Measurements from ENCODE around the gene VWF. TPM values are rescaled to one million over a fixed set of nuclear protein-coding genes. Genes with fewer than 3 reads are reported as not detected.
A peak's percentile ranks its signal among the peaks of the same experiment; 100 is the strongest.

The VWF gene
- total RNA-seq, 4 donors from 2014 or later, result 94.3 to 261 (median 162) TPM

DNA sequence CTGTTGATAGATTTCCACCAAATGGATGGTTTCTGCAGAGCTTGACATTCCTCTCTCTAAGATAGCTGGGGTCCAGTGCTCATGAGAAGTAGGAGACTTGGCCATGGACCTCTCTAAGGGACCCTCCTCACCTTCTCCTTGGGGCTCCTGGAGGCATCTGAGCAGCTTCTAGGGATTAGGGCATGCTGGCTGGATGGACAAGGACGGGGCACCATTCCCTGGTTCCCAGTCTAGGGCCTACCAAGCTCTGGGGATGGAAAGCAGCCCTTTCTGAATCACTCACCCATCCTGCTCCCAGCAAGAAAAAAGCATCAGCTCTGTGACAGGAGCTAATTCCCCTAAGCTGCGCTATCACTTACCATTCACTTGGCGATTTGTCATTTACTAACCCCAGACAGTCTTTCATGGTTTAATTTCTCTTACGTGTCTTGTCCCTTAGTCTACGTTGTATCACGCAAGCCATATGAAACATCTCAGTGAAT is 39.5 kb downstream of the VWF start:
- no peaks in the 10 kb centered on the region for H3K27me3 ChIP-seq
- peak overlapping the region in 3 of 4 donors; percentile 47 to 74 (median 68) for H3K27ac ChIP-seq
- no peaks in the 10 kb centered on the region for H3K36me3 ChIP-seq
- peak; percentile 7 for ATAC-seq
- TF ChIP-seq POLR2A (IDR thresholded peaks at IDR 0.05) (no peak), POLR2AphosphoS5 (IDR thresholded peaks at IDR 0.05) (no peak), EP300 (IDR thresholded peaks at IDR 0.05) (no peak)
- TF ChIP-seq, protein P1, sequence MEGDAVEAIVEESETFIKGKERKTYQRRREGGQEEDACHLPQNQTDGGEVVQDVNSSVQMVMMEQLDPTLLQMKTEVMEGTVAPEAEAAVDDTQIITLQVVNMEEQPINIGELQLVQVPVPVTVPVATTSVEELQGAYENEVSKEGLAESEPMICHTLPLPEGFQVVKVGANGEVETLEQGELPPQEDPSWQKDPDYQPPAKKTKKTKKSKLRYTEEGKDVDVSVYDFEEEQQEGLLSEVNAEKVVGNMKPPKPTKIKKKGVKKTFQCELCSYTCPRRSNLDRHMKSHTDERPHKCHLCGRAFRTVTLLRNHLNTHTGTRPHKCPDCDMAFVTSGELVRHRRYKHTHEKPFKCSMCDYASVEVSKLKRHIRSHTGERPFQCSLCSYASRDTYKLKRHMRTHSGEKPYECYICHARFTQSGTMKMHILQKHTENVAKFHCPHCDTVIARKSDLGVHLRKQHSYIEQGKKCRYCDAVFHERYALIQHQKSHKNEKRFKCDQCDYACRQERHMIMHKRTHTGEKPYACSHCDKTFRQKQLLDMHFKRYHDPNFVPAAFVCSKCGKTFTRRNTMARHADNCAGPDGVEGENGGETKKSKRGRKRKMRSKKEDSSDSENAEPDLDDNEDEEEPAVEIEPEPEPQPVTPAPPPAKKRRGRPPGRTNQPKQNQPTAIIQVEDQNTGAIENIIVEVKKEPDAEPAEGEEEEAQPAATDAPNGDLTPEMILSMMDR (IDR thresholded peaks at IDR 0.05), result no peak
- 80 to 89% methylated on average over 4 to 5 of the region's 6 CpGs for WGBS, 2 donors (ENCODE audit: low coverage in 1 of 2)
- no peak overlapping the region for H3K4me3 ChIP-seq
- H3K9me3 ChIP-seq, result no peaks in the 10 kb centered on the region
- H3K4me1 ChIP-seq, result peaks cover 3 to 47% (median 20%) of the 10 kb centered on the region in 3 donors

DNA sequence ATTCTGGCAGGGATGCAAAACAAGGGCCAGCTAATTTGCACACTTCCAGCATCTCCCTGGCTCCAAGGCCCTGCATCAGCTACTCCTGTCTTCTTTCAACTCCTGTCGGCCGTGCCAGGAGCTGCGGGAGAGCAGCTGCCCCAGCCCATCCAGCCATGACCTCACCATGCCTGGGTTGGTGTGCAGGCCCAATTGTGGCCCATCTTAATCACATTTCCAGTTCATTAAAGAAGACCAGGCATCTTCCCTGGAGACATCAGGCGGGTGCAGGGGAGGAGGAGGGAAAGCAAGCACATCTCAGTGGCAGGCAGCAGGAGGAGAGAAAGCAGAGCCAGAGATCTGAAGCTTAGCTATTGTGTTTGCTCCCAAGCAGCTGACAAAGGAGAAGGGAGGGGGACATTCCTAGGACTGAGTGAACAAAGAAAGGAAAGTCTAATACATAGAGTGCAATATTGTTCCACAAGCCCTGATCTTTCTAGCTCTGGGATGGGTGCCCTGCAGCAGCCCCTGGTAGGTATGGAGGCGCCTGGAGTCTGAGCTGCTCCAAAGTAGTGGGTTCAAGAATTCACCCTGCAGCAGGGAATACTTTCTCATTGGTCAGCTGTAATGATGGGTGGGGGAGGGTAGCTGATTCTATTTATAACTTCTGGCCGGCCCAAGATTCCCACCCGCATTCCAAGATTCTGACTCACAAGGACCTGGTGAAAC is 40.1 kb downstream of the VWF start:
- no peak overlapping the region for H3K4me3 ChIP-seq
- no peaks in the 10 kb centered on the region for H3K36me3 ChIP-seq
- TF ChIP-seq, protein P1 (IDR thresholded peaks at IDR 0.05), result peak in 1 of 4 experiments; percentile 32
- TF ChIP-seq POLR2A (IDR thresholded peaks at IDR 0.05), result no peak
- peak overlapping the region in 3 of 4 donors; percentile 47 to 74 (median 68) for H3K27ac ChIP-seq
- H3K9me3 ChIP-seq, result no peaks in the 10 kb centered on the region
- H3K27me3 ChIP-seq, result no peaks in the 10 kb centered on the region
- peaks cover 3 to 43% (median 20%) of the 10 kb centered on the region in 3 donors for H3K4me1 ChIP-seq
- 0 to 30% methylated on average over 1 to 4 of the region's 7 CpGs for WGBS, 2 donors (ENCODE audit: low coverage in 1 of 2)
- peak; percentile 67 for ATAC-seq

DNA sequence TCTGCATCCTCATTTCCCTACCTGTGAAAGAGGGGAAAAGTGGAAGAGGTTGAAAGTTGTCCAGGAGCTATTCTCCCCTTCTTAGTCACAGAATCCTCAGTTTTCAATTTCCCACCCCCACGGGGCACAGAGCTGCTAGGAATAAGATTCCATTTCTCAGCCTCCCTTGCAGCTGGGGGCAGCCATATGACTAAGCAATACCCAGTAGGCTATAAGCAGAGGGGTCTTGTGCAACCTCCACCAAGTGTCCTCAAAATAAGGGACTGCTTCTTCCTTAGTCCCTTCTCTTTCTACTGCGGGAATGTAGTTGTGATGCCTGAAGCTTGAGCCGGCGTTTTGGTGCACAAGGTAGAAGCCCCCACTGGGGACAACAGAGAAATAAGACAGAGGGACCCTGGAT is 40.9 kb downstream of the VWF start:
- H3K4me3 ChIP-seq, result no peak overlapping the region
- H3K27ac ChIP-seq, result peak overlapping the region in 3 of 4 donors; percentile 47 to 74 (median 68)
- 88% methylated on average over 1 of the region's 4 CpGs; no CpG with 5 or more reads in 1 of the 2 donors for whole genome bisulfite sequencing, 2 donors (ENCODE audit: low coverage in 1 of 2)
- no peaks in the 10 kb centered on the region for H3K27me3 ChIP-seq
- H3K36me3 ChIP-seq, result no peaks in the 10 kb centered on the region
- no peak for TF ChIP-seq POLR2A (IDR thresholded peaks at IDR 0.05)
- TF ChIP-seq, protein P1 (IDR thresholded peaks at IDR 0.05), result no peak
- no peak for TF ChIP-seq POLR2AphosphoS5 (IDR thresholded peaks at IDR 0.05)
- TF ChIP-seq EP300 (IDR thresholded peaks at IDR 0.05), result no peak
- H3K9me3 ChIP-seq, result no peaks in the 10 kb centered on the region
- H3K4me1 ChIP-seq, result peaks cover 3 to 35% (median 17%) of the 10 kb centered on the region in 3 donors
- ATAC-seq, result no peak

DNA sequence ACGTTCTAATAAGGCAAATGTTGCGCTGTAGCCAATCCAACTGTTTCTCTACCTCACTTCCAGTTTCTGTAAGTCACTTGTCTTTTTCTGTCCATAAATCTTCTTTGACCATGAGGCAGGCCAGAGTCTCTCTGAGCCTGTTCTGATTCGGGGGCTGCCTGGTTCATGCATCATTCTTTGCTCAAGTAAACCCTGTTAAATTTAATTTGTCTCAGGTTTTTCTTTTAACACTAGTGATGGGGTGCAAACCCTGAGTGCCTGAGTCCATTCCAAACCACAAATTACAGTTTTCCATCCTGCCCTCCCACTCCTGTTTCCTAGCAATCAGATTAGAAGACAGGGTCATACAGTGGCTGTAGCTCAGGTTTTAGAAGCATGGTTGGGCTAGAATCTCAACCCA is 41.9 kb downstream of the VWF start:
- WGBS, 2 donors (ENCODE audit: low coverage in 1 of 2), result 43 to 63% methylated on average over 3 of the region's 3 CpGs
- no peaks in the 10 kb centered on the region for H3K9me3 ChIP-seq
- H3K27me3 ChIP-seq, result no peaks in the 10 kb centered on the region
- peak overlapping the region in 2 of 4 donors; percentile 47 to 74 for H3K27ac ChIP-seq
- H3K36me3 ChIP-seq, result no peaks in the 10 kb centered on the region
- ATAC-seq, result no peak
- H3K4me1 ChIP-seq, result peaks cover 3 to 30% (median 17%) of the 10 kb centered on the region in 3 donors
- TF ChIP-seq POLR2AphosphoS5 (IDR thresholded peaks at IDR 0.05), result no peak
- no peak for TF ChIP-seq POLR2A (IDR thresholded peaks at IDR 0.05)
- TF ChIP-seq EP300 (IDR thresholded peaks at IDR 0.05), result no peak
- TF ChIP-seq, protein P1 (IDR thresholded peaks at IDR 0.05), result no peak
- H3K4me3 ChIP-seq, result no peak overlapping the region

Data from gastroesophageal sphincter (tissue), 4 donors.